ENCODE measurements around the gene ELAVL3. TPM values are rescaled to one million over a fixed set of nuclear protein-coding genes. Genes with fewer than 3 reads are reported as not detected.

ELAVL3 gene
- total RNA-seq, 2 donors from 2014 or later, result 0.57 to 1.5 TPM

- Histone ChIP-seq H3K9me3 (no peaks in the 10 kb centered on the region), H3K4me1 (replicated peaks) (no peaks in the 10 kb centered on the region), H3K27me3 (replicated peaks; ENCODE audit: insufficient read depth) (no peaks in the 10 kb centered on the region), H3K27ac (no peak overlapping the region), H3K36me3 (peaks cover 0 to 12% of the 10 kb centered on the region in 2 donors), H3K4me3 (no peak overlapping the region)
- WGBS, result 72% methylated on average over 23 of the region's 23 CpGs
- no peak for TF ChIP-seq POLR2A (IDR thresholded peaks at IDR 0.05)
- peak; percentile 50 to 85 (median 66) for TF ChIP-seq CTCF (IDR thresholded peaks at IDR 0.05)
- intact Hi-C loops (cut with DNase I), result loop anchor here (5.0 kb wide), 1 partner anchor 154 kb away; no protein-coding TSS in a partner anchor
- no peak for DNase-seq (ENCODE audit: low spot score)
Measured at GRCh38 chr19:11446652-11447301, 34.1 kb downstream of the ELAVL3 start.

- TF ChIP-seq POLR2AphosphoS5 (IDR thresholded peaks at IDR 0.05) (no peak), CTCF (IDR thresholded peaks at IDR 0.05) (no peak), POLR2A (IDR thresholded peaks at IDR 0.05) (no peak)
- no peak for DNase-seq (ENCODE audit: low spot score)
- H3K4me1 ChIP-seq (replicated peaks), result no peaks in the 10 kb centered on the region
- H3K36me3 ChIP-seq, result peaks cover 0 to 13% of the 10 kb centered on the region in 2 donors
- no peaks in the 10 kb centered on the region for H3K27me3 ChIP-seq (replicated peaks; ENCODE audit: insufficient read depth)
- no peak overlapping the region for H3K27ac ChIP-seq
- H3K9me3 ChIP-seq, result no peaks in the 10 kb centered on the region
- no peak overlapping the region for H3K4me3 ChIP-seq
- WGBS, result 84% methylated on average over 14 of the region's 14 CpGs
- intact Hi-C loops (cut with DNase I), result loop anchor here (5.0 kb wide), 1 partner anchor 154 kb away; no protein-coding TSS in a partner anchor
Measured at GRCh38 chr19:11446271-11446651, 34.6 kb downstream of the ELAVL3 start.

- H3K27ac ChIP-seq, result no peak overlapping the region
- H3K4me1 ChIP-seq (replicated peaks), result no peaks in the 10 kb centered on the region
- no peaks in the 10 kb centered on the region for H3K9me3 ChIP-seq
- TF ChIP-seq CTCF (IDR thresholded peaks at IDR 0.05) (no peak), POLR2A (IDR thresholded peaks at IDR 0.05) (no peak), POLR2AphosphoS5 (IDR thresholded peaks at IDR 0.05) (no peak)
- DNase-seq (ENCODE audit: low spot score), result no peak
- no peak overlapping the region for H3K4me3 ChIP-seq
- no peaks in the 10 kb centered on the region for H3K27me3 ChIP-seq (replicated peaks; ENCODE audit: insufficient read depth)
- intact Hi-C loops (cut with DNase I), result loop anchor here (5.0 kb wide), 1 partner anchor 153 kb away; no protein-coding TSS in a partner anchor
- 89% methylated on average over 13 of the region's 13 CpGs for WGBS
- peaks cover 0 to 20% of the 10 kb centered on the region in 2 donors for H3K36me3 ChIP-seq
Measured at GRCh38 chr19:11445141-11445540, 35.7 kb downstream of the ELAVL3 start.

GRCh38 chr19:11444059-11444458 lies 36.8 kb downstream of the ELAVL3 start:
- DNase-seq (ENCODE audit: low spot score), result peak; percentile 23
- WGBS, result 58% methylated on average over 5 of the region's 5 CpGs
- TF ChIP-seq POLR2AphosphoS5 (IDR thresholded peaks at IDR 0.05), result no peak
- no peak for TF ChIP-seq POLR2A (IDR thresholded peaks at IDR 0.05)
- no peak for TF ChIP-seq CTCF (IDR thresholded peaks at IDR 0.05)
- intact Hi-C loops (cut with DNase I), result no loop called here
- H3K27ac ChIP-seq, result peak overlapping the region in 1 of 2 donors; percentile 47
- H3K9me3 ChIP-seq, result no peaks in the 10 kb centered on the region
- no peaks in the 10 kb centered on the region for H3K27me3 ChIP-seq (replicated peaks; ENCODE audit: insufficient read depth)
- peaks cover 0 to 18% of the 10 kb centered on the region in 2 donors for H3K36me3 ChIP-seq
- no peak overlapping the region for H3K4me3 ChIP-seq
- no peaks in the 10 kb centered on the region for H3K4me1 ChIP-seq (replicated peaks)

- H3K27ac ChIP-seq, result no peak overlapping the region
- no peak overlapping the region for H3K4me3 ChIP-seq
- H3K9me3 ChIP-seq, result no peaks in the 10 kb centered on the region
- DNase-seq (ENCODE audit: low spot score), result no peak
- no peak for TF ChIP-seq CTCF (IDR thresholded peaks at IDR 0.05)
- TF ChIP-seq POLR2AphosphoS5 (IDR thresholded peaks at IDR 0.05), result no peak
- TF ChIP-seq POLR2A (IDR thresholded peaks at IDR 0.05), result no peak
- WGBS, result 89% methylated on average over 9 of the region's 9 CpGs
- intact Hi-C loops (cut with DNase I), result no loop called here
- no peaks in the 10 kb centered on the region for H3K27me3 ChIP-seq (replicated peaks; ENCODE audit: insufficient read depth)
- peaks cover 4 to 11% of the 10 kb centered on the region in 2 donors for H3K36me3 ChIP-seq
- peaks cover 12% of the 10 kb centered on the region for H3K4me1 ChIP-seq (replicated peaks)
Measured at GRCh38 chr19:11437955-11438354, 42.9 kb downstream of the ELAVL3 start.
